Activated naive CD8-positive, alpha-beta T cell treated with anti-CD3 and anti-CD28 coated beads for 36 hours (primary cell): ENCODE measurements around the gene CD300LB. TPM values are rescaled to one million over a fixed set of nuclear protein-coding genes. Genes with fewer than 3 reads are reported as not detected.

Source experiments
- DNase-seq: peaks from one replicate; pipeline ENCODE4 v3.0.0; 2021
- H3K27ac Mint-ChIP-seq: one replicate; pipeline ENCODE4 v1.8.0; 2022; ENCODE audit warnings: mild to moderate bottlenecking, moderate library complexity, mixed read lengths
- H3K27me3 Mint-ChIP-seq: one replicate; pipeline ENCODE4 v1.8.0; 2022; ENCODE audit warnings: mild to moderate bottlenecking, mixed read lengths
- H3K36me3 Mint-ChIP-seq: one replicate; pipeline ENCODE4 v1.8.0; 2021; ENCODE audit warnings: mild to moderate bottlenecking, mixed read lengths
- H3K4me1 Mint-ChIP-seq: one replicate; pipeline ENCODE4 v1.8.0; 2021; ENCODE audit warnings: mixed read lengths
- H3K4me3 Mint-ChIP-seq: one replicate; pipeline ENCODE4 v1.8.0; 2022; ENCODE audit warnings: mild to moderate bottlenecking, moderate library complexity, mixed read lengths
- H3K9me3 Mint-ChIP-seq: one replicate; pipeline ENCODE4 v1.8.0; 2022; ENCODE audit warnings: mixed read lengths
- total RNA-seq, 2 experiments: library from RNA; stranded (reverse); gene quantifications; one replicate each; pipeline ENCODE4 v1.2.3, GENCODE V29; 2021

The CD300LB gene
- total RNA-seq, 2 experiments from 2014 or later = not detected

DNA sequence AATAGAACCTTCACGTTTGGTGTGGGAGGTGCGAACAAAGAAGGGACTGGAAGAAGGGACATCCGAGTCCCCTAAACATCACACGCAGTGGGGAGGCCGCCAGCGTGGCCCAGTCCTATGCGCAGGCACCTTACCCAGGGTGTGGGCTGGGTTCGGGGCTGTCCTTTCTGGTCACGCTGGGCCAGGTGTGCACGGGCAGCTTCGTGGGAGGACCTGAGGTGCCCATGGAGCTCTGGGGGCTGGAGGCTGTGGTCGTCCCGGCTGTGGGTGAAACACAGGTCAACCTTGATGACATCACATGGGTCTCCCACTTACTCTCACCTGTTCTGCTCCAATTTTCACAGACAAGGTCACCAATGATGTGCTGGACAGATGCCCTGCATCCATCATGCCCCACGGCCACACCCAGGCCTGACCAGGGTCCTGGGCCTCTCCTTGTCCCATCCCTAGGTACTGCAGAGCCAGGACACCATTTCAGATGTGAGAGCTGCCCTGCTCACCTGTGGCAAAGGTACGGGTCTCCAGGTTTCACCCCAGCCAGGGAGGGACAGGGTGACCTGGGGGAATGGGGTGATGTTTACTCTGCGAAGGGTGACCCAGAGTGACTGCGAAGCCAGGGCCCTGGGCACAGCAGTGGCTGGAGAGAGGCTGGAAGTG, 11.6 kb upstream of the CD300LB start:
- H3K27me3 Mint-ChIP-seq = no peaks in the 10 kb centered on the region
- H3K27ac Mint-ChIP-seq = no peak overlapping the region
- peaks cover 4% of the 10 kb centered on the region for H3K4me1 Mint-ChIP-seq
- no peak overlapping the region for H3K4me3 Mint-ChIP-seq
- no peaks in the 10 kb centered on the region for H3K36me3 Mint-ChIP-seq
- no peak for DNase-seq
- H3K9me3 Mint-ChIP-seq = no peaks in the 10 kb centered on the region

DNA sequence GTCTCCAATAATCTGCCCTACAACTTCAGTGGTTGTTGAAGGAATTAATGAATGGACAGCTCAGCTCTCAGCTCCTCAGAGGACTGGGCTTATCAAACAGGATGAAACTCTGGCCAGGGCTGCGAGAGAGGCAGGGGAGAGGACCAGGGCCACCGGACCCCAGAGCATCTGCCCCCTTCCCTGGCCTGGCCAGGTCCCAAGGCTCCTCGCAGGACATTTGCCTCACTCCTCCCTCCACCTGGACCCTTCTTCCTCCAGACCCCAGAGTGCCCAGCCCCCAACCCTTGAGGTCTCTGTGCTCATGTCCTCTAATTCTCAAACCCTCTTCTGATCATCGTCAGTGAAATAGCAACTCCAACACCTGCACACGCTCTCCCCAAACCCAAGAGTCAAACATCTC, 10.9 kb upstream of the CD300LB start:
- DNase-seq = no peak
- H3K27me3 Mint-ChIP-seq = peaks cover under 1% of the 10 kb centered on the region
- no peak overlapping the region for H3K27ac Mint-ChIP-seq
- H3K9me3 Mint-ChIP-seq = no peaks in the 10 kb centered on the region
- no peaks in the 10 kb centered on the region for H3K36me3 Mint-ChIP-seq
- no peak overlapping the region for H3K4me3 Mint-ChIP-seq
- H3K4me1 Mint-ChIP-seq = no peaks in the 10 kb centered on the region

- Mint-ChIP-seq H3K27ac (no peak overlapping the region), H3K36me3 (no peaks in the 10 kb centered on the region), H3K4me1 (no peaks in the 10 kb centered on the region), H3K27me3 (peaks cover 8% of the 10 kb centered on the region), H3K9me3 (no peaks in the 10 kb centered on the region), H3K4me3 (no peak overlapping the region)
- no peak for DNase-seq
Observed at GRCh38 chr17:74541176-74542111, 10.2 kb upstream of the CD300LB start.

DNA sequence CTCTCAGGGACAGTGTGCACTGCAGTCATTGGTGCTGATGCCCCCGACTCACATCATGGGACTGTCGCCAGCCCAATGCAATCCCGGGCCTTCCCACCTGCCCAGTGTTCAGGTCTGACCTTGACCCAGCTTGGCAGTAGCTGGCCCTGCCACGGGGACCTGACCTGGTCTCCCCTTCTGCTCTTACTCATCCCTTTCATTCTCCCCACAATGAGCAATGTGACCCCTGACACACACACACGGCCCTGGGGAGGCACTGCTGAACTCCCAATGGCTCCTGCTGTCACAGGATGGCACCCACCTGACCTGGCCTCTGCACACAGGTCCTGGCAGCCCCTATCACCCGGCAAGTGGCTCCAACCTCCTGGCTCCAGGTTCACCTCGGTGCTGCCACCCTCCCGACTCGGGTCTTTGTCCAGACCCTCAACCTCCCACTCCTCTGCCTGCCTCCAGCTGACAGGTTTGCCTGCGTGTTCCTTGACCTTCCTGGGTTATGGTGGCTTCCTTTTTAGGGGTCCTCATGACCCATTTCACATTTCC, 8.1 kb upstream of the CD300LB start:
- Mint-ChIP-seq H3K36me3 (no peaks in the 10 kb centered on the region), H3K4me1 (no peaks in the 10 kb centered on the region), H3K9me3 (no peaks in the 10 kb centered on the region), H3K27me3 (peaks cover 22% of the 10 kb centered on the region), H3K4me3 (no peak overlapping the region), H3K27ac (no peak overlapping the region)
- no peak for DNase-seq

GRCh38 chr17:74536890-74537289, 5.6 kb upstream of the CD300LB start:
- peaks cover 45% of the 10 kb centered on the region for H3K27me3 Mint-ChIP-seq
- H3K36me3 Mint-ChIP-seq = no peaks in the 10 kb centered on the region
- no peak overlapping the region for H3K4me3 Mint-ChIP-seq
- H3K27ac Mint-ChIP-seq = no peak overlapping the region
- peaks cover 2% of the 10 kb centered on the region for H3K4me1 Mint-ChIP-seq
- no peaks in the 10 kb centered on the region for H3K9me3 Mint-ChIP-seq
- no peak for DNase-seq

- Mint-ChIP-seq H3K4me1 (peaks cover 2% of the 10 kb centered on the region), H3K27me3 (peaks cover 63% of the 10 kb centered on the region), H3K27ac (no peak overlapping the region), H3K36me3 (no peaks in the 10 kb centered on the region), H3K4me3 (no peak overlapping the region), H3K9me3 (no peaks in the 10 kb centered on the region)
- DNase-seq = no peak
Observed at GRCh38 chr17:74532115-74532514, 840 bp upstream of the CD300LB start.

GRCh38 chr17:74530831-74531150, 484 bp downstream of the CD300LB start:
- Mint-ChIP-seq H3K9me3 (no peaks in the 10 kb centered on the region), H3K27ac (no peak overlapping the region), H3K4me1 (peaks cover 2% of the 10 kb centered on the region), H3K27me3 (peaks cover 51% of the 10 kb centered on the region), H3K36me3 (no peaks in the 10 kb centered on the region), H3K4me3 (no peak overlapping the region)
- no peak for DNase-seq

GRCh38 chr17:74529243-74529642, 2.0 kb downstream of the CD300LB start:
- no peak overlapping the region for H3K27ac Mint-ChIP-seq
- H3K9me3 Mint-ChIP-seq = no peaks in the 10 kb centered on the region
- peaks cover 2% of the 10 kb centered on the region for H3K4me1 Mint-ChIP-seq
- H3K36me3 Mint-ChIP-seq = no peaks in the 10 kb centered on the region
- no peak for DNase-seq
- peaks cover 52% of the 10 kb centered on the region for H3K27me3 Mint-ChIP-seq
- no peak overlapping the region for H3K4me3 Mint-ChIP-seq

- Mint-ChIP-seq H3K9me3 (no peaks in the 10 kb centered on the region), H3K36me3 (no peaks in the 10 kb centered on the region), H3K27me3 (peaks cover 53% of the 10 kb centered on the region), H3K4me3 (no peak overlapping the region), H3K4me1 (peaks cover 2% of the 10 kb centered on the region), H3K27ac (no peak overlapping the region)
- no peak for DNase-seq
Observed at GRCh38 chr17:74528491-74529199, 2.6 kb downstream of the CD300LB start.

GRCh38 chr17:74527756-74528155, 3.5 kb downstream of the CD300LB start:
- Mint-ChIP-seq H3K4me1 (no peaks in the 10 kb centered on the region), H3K27me3 (peaks cover 52% of the 10 kb centered on the region), H3K4me3 (no peak overlapping the region), H3K9me3 (no peaks in the 10 kb centered on the region), H3K27ac (no peak overlapping the region), H3K36me3 (peaks cover 2% of the 10 kb centered on the region)
- DNase-seq = no peak

DNA sequence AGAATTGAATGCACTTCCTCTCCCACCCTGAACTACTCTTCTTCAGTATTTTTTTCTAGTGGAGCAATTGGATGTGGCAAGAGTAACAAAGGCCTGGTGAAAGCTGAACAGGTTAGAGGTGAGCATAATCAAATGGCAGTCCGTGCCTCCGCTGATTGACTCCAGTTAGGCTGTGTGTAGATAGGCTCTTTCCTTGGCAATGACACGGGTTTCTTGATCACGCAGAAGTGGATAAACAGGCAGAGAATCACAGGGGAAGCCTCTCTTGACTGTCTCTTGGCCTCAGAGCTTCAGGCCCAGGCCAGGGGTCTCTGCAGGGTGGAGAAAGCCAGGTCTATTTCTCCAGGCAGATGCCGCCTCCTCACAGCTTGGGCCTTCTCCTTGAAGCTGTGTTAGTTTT, 4.2 kb downstream of the CD300LB start:
- no peak for DNase-seq

DNA sequence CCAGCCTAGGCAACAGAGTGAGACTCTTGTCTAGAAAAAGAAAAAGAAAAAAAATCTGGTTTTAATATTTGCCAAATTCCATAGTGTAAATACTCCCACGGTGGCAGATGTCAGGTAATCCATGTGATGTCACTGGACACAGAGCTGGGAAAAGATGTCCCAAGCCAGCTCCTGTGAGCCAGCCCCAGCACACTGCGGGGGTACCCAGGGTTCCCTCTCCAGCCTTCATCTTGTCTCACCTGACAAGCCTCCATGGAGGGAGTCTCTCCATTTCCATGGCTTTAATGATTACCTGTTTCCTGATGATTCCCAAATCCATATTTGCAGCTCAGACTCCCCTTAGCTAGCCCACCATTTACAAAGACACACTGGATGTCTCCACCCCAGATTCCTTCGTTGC, 4.6 kb downstream of the CD300LB start:
- Mint-ChIP-seq H3K9me3 (no peaks in the 10 kb centered on the region), H3K4me3 (no peak overlapping the region), H3K27me3 (peaks cover 49% of the 10 kb centered on the region), H3K27ac (no peak overlapping the region), H3K36me3 (peaks cover 2% of the 10 kb centered on the region), H3K4me1 (peaks cover 2% of the 10 kb centered on the region)
- no peak for DNase-seq

More for the DNA sequence above, 4.2 kb downstream of the CD300LB start:
- peaks cover 49% of the 10 kb centered on the region for H3K27me3 Mint-ChIP-seq
- H3K27ac Mint-ChIP-seq = no peak overlapping the region
- H3K4me3 Mint-ChIP-seq = no peak overlapping the region
- no peaks in the 10 kb centered on the region for H3K4me1 Mint-ChIP-seq
- no peaks in the 10 kb centered on the region for H3K9me3 Mint-ChIP-seq
- peaks cover 2% of the 10 kb centered on the region for H3K36me3 Mint-ChIP-seq

- H3K4me1 Mint-ChIP-seq = peaks cover 5% of the 10 kb centered on the region
- no peak overlapping the region for H3K27ac Mint-ChIP-seq
- H3K27me3 Mint-ChIP-seq = peaks cover 49% of the 10 kb centered on the region
- H3K36me3 Mint-ChIP-seq = peaks cover 2% of the 10 kb centered on the region
- no peaks in the 10 kb centered on the region for H3K9me3 Mint-ChIP-seq
- H3K4me3 Mint-ChIP-seq = no peak overlapping the region
- no peak for DNase-seq
Observed at GRCh38 chr17:74525781-74526288, 5.4 kb downstream of the CD300LB start.

DNA sequence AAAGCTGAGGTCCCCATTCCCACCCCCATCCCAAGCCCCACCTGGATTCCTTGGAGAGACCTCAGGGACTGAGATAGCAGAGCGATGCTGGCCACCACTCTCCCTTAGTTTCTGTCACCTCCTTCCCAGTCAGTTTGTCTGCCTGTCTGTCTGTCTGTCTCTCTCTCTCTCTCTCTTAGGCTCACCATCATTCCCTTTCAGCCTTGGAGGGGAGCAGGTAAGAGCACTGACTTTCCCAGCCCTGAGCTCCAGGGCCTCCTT, 5.9 kb downstream of the CD300LB start:
- no peak overlapping the region for H3K27ac Mint-ChIP-seq
- peaks cover 5% of the 10 kb centered on the region for H3K4me1 Mint-ChIP-seq
- peaks cover 2% of the 10 kb centered on the region for H3K36me3 Mint-ChIP-seq
- H3K27me3 Mint-ChIP-seq = peaks cover 47% of the 10 kb centered on the region
- no peaks in the 10 kb centered on the region for H3K9me3 Mint-ChIP-seq
- H3K4me3 Mint-ChIP-seq = no peak overlapping the region
- DNase-seq = no peak
